OCI-M1 (cell line): ENCODE data around the gene CYP19A1.
A peak's percentile ranks its signal among the peaks of the same experiment; 100 is the strongest.

Experiments
- DNase-seq: peaks from one replicate; lab custom pipeline; 2025; lab: John Stamatoyannopoulos, UW

CYP19A1 gene

DNA sequence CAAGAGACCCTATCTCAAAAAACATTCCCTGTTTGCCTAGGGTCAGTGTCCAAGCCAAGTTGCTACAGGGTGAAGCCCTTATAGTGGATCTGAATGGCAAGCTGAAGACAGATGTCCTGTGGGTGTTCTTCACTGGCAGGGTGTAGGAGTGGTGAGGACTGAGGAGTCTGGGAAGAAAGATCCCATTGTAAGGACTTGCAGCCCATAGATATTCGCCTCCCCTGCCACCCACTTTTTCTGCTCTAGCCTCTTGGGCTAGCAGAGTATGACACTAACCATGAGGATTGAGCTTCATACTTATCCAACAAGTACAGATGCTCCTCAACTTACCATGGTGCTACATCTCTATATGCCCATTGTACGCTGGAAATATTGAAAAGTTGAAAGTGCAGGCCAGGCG is 13.2 kb downstream of the CYP19A1 start:
- DNase-seq, result no peak

DNA sequence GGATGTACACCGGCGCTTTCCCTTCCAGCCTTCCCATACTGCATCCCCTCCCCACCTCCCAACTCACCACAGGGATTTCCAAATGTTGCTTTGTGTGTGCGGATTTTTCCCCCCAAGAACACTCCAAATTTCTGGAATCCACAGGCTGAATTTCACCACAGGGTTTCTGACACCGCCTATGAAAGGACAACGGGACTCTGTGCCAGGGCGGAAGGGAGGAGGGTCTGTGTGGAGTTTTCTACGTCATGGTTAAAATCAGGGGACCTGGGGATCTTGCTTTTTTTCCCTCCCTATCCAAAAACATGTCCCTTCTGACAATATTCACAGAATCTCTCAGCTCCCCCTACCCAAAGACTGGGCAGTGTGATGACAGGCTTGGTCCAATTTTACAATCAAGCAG is 14.6 kb downstream of the CYP19A1 start:
- DNase-seq, result no peak

DNA sequence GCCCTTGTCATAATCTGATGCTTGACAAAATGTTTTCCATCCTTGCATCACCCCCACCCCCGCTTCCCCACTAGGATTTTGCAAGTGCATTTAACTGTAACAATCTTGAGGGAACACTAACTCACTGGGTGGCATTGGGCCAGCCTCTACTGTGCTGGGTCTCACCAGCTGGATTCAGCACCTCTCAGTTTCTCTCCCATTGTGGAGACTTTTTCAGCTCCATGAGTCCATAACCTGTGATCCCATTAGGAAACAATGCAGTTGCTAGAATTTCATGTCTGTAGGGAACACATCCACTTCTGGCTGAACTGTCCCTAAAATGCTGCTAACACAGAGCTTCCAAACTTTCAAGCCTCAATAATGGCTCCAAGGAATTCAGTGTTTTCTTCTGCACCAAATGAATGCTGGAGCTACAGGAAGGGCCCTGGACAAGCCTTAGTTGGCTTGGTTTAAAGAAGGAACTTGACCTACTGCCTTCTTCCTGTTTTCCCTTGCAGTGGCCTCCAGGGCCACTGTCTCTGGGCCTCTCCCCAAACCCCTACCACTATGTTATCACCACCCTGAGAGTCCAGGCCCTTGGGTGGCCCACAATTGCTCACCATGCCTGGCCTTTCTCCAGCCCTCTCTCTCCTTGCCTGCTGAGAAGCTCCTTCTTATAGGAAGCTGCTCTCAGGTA is 15.6 kb downstream of the CYP19A1 start:
- peak; percentile 47 for DNase-seq

DNA sequence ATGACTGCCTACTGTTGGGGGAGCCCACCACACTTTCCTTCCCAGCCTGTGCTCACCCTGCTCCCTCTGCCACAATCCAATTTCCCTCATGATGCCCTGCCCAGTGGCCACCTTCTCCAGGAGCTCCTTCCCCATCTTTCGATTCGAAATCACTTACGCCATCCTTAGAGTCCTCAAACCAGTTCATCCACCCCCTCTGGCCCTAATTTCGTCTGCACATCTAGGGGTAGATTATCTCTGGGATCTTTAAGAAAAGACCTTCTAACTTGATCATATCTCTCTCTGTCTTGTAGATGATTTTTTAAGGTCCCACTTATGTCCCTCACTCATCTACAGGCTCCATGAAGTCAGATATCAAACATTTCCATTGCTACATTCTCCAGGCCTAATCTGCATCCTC is 17.1 kb downstream of the CYP19A1 start:
- DNase-seq, result no peak

DNA sequence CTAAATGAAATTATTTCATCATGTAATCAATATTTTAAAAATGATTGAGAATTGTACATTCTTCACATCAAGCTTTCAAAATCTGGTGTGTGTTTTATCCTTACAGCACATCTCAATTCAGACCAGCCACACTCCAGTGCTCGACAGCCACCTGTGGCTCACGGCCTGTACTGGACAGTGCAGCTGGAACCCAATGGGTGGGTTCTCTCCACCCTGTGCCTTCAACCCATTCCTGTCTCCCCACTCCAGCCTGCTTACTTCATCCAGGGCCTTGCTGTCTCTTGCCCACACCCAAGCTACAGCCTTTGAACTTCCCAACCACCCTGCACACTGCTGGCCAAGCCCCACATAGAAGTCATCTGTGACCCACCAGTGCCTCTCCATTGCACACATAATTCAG is 17.6 kb downstream of the CYP19A1 start:
- DNase-seq, result no peak

DNA sequence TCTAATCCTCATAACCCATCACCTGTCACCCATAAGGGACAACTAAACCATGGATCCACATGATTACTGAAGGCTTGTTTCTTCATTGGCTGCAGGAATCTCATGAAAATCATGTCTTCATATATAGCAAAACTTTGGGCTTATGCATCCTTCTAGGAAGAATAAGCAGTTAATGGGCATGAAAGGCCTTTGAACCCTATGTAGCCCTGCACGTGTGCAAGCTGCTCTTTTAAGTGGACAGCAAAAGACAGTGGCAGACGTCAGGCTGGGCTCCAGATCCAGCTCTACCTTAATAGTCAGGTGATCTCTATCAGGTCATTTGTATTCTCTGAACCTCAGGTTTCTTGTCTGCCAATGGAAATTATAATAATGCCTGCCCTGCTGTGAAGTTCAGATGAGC is 18.9 kb downstream of the CYP19A1 start:
- DNase-seq, result no peak

DNA sequence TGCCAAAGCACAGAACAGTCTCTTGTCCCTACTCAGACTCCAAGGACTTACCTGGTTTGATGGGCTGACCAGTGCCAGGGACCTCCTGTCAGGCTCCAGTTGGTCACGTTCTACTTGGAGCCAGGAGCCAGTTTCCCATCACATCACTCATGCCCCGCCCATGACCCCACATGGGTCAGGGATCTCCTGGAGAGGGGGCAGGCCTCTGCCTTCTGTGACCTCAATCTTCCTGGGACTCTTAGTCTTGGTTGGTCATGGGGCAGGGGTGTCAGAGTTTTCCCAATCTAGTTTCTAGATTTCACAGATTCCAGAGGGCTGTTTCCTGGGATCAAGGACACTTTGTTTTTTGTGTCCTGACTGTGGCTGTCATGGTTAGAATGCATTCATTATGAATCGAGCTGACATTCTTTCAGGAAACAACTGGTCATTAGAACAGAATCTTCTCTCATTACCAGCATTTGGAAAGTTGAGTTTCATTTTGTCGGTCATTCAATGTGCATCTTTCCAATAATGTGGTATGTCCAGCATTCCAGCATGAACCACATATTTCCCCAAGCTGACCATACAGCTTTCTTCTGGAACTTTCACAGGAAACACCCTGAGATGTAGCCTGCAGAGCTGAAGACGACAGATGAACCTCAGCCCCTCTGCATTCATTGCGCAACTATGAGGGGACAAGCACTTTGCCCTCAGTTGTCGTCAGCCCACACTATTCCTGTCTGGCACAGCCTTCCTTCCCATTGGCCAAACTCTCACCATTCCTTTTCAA is 19.8 kb downstream of the CYP19A1 start:
- no peak for DNase-seq

DNA sequence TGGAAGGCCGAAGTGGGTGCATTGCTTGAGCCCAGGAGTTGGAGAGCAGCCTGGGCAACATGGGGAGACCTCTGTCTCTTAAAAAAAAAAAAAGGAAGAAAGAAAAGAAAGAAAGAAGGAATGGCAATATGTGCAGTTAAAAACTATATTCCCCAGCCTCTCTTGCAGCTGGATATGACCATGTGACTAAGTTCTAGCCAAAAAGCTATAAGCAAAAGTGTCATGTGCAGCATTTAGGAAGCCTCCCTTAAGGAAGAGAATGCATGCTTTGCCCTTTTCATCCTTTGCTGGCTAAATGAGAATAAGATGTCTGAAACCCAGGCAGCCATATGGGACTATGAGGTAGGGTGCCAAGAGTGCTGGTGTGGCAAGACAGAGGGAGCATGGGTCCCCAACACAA is 21.8 kb downstream of the CYP19A1 start:
- no peak for DNase-seq

DNA sequence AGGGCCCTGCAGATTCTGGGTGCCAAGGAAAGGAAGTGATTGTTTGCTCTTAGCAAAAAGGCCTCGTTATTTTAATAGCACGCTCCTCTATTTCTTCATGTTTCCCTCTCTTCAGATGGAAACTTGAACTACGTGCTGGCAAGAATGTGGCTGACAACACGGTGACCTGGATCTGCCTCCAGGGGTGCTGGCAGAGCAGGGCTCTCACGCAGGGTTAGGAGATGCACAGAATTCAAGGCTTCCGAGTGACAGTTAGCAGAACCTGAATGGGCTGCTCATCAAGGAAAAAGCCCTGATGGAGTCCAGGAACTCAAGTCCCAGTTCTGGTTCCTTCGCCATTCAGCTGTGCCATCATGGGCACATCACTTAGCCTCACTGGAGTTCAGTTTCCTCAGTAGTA is 22.7 kb downstream of the CYP19A1 start:
- DNase-seq, result no peak

DNA sequence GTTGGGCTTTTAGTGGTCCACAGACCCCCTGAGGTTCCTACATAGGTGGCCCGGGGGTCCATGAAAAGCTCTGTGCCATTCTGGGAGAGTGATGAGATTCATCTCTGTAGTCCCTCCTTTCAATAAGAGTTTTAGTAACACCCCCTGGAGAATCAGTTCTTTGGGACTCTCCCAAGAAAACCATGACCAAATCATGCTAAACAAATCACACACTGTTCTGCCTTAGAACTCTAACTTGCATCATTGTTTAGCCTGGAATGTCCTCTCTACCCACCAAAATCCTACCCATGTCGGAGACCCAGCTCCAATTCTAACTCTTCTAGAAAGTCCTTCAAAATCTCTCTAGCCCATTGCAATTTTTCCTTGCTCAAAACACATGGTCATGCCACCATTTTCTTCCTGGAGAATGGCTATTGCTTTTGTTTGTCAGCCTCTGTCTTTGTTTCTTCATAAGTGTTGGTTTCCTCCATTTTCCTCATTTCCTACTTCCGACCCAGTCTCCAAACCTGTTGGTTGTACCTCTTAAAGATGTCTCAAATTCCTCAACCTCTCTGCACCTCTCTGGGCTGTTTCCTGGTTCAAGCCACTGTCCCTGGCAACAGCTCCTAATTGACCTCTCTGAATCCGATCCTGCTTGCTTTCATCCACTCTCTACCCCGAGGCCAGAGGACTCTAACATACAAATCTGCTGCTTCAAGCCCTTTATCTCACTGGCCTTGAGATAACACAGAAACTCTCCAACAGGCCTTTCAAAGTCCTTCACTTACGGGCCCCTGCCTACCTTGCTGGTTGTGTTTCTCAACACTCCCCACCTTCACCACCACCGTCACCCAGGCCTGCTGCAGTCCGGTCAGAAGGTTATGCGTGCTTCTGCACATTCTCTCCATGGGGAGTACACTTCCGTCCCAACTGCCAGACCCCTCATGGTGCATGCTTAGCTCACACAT is 23.7 kb downstream of the CYP19A1 start:
- no peak for DNase-seq

DNA sequence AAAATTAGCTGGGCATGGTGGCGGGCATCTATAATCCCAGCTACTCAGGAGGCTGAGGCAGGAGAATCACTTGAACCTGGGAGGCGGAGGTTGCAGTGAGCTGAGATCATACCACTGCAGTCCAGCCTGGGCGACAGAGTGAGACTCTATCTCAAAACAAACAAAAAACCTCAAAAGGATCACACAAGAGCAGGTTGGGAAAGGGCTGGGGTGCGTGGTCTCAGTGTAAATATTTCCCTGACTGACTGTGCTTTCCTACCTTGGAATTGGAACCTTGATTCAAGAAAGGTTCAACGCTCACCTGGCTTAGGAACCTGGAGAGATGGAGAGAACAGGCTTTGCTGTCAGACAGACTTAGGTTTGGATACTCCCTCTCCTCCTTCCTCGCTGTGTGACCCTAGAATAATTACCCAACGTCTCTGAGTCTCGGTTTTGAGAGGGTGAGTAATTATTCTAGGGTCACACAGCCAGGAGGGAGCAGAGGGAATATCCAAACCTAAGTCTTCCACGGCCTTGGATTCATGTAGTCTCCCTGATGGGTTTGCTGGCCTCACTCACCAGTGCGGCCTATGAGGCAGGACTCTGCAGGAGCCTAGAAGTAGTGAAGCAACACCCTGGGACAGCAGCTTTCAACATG is 24.6 kb downstream of the CYP19A1 start:
- no peak for DNase-seq

DNA sequence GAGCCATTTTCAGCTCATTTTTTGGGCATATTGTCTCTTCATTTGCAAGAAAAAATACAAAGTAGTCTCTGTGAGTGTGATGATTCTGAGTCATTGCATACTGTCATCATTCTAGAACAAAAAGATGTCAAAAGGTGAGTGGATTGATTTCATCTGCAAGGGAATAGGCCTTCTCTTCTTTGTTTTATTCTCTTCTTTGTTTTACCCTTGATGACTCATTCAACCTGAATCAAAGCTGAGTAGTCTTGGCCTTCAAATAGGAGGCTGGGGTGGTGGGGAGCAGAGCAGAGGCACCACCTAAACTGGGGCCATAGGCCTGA is 25.4 kb downstream of the CYP19A1 start:
- no peak for DNase-seq

DNA sequence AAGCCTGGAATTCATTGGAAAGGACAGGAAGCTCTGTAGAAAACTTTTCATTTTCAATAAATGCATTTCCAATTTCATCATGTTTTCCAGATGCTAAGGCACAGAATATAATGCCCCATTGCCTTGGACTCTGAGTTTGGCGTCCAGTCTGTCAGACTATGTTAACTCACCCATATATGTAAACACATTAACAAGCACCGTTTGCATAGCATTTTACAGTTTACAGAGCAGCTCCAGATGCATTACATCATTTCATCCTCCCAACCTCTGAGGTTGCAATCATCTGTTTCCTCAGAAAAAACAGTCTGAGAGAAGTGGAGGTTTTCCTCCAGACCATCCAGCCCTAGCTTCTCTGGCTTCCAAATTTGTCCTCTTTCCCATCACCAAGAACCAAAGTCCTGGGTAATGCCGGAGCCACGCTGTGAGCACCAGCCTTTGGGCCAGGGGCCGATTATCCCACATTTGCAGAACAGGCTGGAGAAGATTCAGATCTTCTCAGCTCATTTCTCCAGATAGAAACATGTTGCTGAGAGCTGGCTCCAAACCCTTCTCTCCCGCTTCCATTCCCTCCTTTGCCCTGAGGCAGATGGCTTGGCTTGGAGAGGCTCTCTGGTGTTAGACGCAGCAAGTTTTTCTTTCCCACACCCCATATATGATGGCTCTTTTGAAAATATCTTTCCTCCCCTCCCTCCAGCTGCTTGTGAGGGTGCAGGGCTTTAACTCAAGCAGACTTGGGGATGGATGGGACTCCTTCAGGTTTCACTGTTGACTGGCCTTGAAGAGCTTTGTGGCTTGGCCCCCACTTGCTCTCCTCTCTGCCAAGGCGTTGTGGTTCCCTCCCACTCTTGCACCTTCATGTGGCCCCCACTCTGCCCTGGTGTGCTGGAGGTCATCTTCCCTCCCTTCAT is 26.0 kb downstream of the CYP19A1 start:
- no peak for DNase-seq

DNA sequence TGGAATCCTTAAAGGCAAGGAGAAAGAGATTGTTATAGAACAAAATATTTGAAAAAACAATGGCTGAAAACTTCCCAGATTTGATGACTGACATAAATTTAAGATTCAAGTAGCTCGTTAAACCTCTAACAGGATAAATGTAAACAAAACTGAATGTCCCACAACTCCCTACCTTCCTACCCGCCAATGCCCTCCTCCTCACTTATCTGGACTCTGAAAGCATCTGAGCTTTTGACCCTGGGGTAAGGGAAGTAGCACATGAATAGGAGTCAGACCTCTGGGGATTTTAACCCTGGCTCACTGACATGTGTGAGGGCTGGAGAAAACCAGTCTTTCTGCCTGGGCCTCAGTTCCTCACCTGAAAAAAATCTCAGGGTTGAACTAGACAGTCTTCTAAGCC is 26.9 kb downstream of the CYP19A1 start:
- no peak for DNase-seq

DNA sequence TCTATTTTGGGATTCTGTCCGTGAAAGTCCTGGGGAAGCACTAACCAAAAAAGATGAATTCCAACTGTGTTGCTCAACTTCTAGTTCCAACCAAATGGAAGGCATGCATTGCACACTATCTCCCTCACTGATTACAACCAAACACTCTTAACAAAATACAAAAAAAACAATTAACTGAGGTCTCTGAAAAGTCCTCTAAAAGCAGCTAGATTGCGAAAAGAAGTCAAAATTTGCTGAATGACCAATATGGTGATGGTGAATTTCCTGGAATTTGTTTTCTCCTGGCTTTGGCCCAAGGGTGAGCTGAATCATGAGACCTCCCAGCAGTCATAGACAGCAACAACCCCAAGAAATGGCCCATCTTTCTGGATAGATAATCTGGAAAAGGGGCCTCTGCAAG is 28.3 kb downstream of the CYP19A1 start:
- no peak for DNase-seq

DNA sequence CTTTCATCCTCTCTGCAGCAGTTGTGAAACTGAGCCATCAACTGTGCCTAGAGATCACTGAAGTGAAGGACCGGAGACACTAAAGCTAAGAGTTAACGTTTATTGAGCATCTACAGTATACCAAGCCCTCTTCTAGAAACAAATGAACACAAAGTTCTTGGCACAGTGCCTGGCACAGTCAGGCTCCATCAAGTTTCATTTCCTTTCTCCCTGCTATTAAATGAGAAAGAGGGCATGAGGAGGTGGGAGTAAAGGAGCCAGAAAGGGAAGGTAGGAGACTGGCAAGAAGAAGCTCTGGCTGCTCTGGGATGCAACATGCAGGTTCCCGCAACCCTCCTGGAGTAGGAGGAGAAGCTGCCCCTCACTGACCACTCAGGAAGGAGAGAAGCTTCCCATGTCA is 30.6 kb downstream of the CYP19A1 start:
- DNase-seq, result no peak

DNA sequence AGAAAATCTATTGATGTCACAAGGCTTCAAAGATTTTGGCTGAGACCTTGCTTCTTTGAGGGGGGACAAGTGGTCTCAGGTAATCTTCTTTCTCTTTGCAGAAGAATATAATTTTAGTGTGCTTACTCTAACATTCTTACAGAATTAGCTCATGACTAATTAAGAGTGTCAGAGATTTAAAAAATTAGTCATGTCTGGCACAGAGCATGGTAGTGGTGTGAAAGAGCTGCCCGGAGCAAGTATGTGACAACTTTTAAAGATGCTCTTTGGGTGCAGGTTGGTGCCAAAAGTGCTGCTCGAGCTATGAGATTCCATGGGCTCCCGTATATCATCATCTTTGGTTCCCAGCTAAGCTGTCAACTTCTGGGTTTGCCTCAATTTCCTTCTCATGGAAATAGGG is 31.1 kb downstream of the CYP19A1 start:
- DNase-seq, result no peak

DNA sequence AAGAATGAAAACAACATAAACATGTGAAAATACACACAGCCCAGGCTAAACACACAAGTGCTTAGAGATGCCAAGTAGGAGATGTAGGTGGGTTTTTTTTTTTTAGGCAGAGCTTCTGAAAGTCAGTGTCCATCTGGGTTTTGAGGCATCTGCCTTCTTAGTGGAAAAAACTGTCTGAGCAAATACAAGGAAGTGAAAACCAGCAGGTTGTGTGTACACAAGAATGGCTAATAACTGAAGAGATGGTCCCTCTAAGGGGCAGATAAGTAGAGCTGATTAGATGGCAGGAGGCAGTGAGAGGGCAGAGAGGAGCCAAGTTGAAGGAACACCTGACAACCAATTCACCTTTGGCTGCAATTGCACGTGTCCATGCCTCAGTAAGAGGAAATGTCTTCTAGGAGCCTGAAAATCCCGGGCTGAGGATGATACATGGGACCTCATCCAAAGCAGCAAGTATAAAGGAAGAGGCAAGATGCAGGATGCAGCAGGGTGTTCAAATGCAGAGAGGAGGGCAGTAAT is 34.9 kb downstream of the CYP19A1 start:
- no peak for DNase-seq

DNA sequence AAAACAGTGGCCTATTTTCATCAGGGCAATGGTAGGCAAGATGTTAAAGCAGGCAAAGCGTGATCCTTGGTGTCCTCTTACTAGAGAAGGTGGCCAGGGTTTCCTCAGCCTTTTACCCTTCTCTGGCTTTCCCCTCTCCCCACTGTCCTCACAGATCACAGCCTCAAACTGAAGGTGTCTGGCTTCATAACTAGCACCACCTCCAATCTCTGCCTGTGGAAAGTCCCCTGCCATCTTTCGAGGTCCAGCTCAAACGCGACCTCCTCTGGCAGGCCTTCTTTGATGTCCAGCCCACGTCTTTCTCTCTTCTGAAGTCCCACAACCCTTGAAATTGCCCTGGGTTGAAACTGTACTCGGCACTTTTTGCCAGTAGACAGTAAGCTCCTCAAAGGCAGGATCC is 35.9 kb downstream of the CYP19A1 start:
- DNase-seq, result no peak

DNA sequence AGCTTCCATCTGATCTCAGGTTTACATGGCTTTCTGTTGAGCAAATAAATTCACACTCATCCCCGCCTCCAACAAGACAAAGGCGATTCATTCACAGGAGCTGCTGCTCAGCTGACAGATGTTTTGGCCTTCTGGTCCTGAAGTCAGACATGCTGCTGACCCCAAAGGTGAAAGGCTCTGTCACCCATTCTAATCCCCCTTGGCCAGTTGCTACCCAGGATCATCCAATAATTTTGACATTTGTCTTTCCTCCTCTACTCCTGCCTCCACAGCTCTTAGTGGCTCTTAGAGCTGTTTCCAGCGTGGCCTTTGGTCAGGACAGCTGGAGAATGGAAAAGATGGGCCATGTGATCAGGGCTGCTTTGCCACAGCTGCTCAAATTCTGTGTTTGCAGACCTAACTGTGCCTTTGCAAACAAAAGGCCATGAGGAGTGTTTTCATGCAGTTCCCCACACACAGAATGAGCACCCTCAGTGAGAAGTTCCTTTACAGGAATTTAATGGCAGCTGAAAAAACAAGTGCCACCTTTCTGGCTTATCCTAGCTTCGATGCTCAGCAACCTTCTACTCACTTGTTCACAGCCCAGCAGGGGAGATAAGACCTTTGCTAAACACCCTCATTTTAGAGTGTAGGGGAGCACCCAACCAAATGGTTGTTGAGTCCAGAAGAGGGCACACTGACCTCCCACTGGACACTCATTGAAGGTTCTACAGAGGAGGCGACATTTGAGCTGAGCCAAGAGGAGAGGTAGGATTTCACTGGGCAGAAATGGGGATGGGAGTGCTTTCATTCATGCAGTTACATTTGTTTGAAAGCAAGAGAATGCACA is 39.0 kb downstream of the CYP19A1 start:
- DNase-seq, result no peak
